Renal pelvis (tissue), 12 donors: Measurements from ENCODE around the gene ZMPSTE24. TPM values are rescaled to one million over a fixed set of nuclear protein-coding genes. Genes with fewer than 3 reads are reported as not detected.
"Not testable (repeated sequence)": the region's sequence is repeated elsewhere in the genome, so short reads cannot be mapped to it uniquely, and the experiment has no call there.

Experiments
- DNase-seq: peaks from one replicate; pipeline ENCODE4 v3.0.0-alpha.2; 2013
- long read RNA-seq, 16 experiments: transcript quantifications; one replicate each; lab custom pipeline, GENCODE V29; 2026
- polyA plus RNA-seq, 3 donors: library from polyadenylated mRNA; unstranded; fragments of 120-200 nt; gene quantifications; one replicate each; pipeline ENCODE4 v1.2.1, GENCODE V29; 2013; ENCODE audit not compliant: insufficient read length in 3 of 3

Gene ZMPSTE24
- 10 to 100 TPM; 48.5 to 56.5 (median 49.7) TPM for polyA plus RNA-seq
- long read RNA-seq, donor 1, transcript ZMPSTE24-203 (2 exons, 530 nt): minor isoform, 7 of 19 reads
- long read RNA-seq, donor 1, transcript ZMPSTE24-201 (10 exons, 3,108 nt): major isoform, 12 of 19 reads
- long read RNA-seq, donor 1, partial matches to known transcripts: 0 of 19 reads
- long read RNA-seq, donor 1, other reads (novel, unspliced or antisense): 0 of 19 reads
- long read RNA-seq, donor 2, transcript ZMPSTE24-201 (10 exons, 3,108 nt): major isoform, 12 of 14 reads
- long read RNA-seq, donor 2, partial matches to known transcripts: 0 of 14 reads
- long read RNA-seq, donor 2, other reads (novel, unspliced or antisense): 0 of 14 reads
- long read RNA-seq, donor 3, transcript ZMPSTE24-201 (10 exons, 3,108 nt): major isoform, 13 of 38 reads
- long read RNA-seq, donor 3, partial matches to known transcripts: 22 of 38 reads
- long read RNA-seq, donor 3, other reads (novel, unspliced or antisense): 0 of 38 reads
- long read RNA-seq, donor 4, transcript ZMPSTE24-201 (10 exons, 3,108 nt): major isoform, 12 of 15 reads
- long read RNA-seq, donor 4, partial matches to known transcripts: 0 of 15 reads
- long read RNA-seq, donor 4, other reads (novel, unspliced or antisense): 0 of 15 reads
- long read RNA-seq, donor 5, transcript ZMPSTE24-201 (10 exons, 3,108 nt): major isoform, 5 of 17 reads
- long read RNA-seq, donor 5, partial matches to known transcripts: 10 of 17 reads
- long read RNA-seq, donor 5, other reads (novel, unspliced or antisense): 0 of 17 reads
- long read RNA-seq, donor 6, transcript ZMPSTE24-203 (2 exons, 530 nt): minor isoform, 5 of 16 reads
- long read RNA-seq, donor 6, transcript ZMPSTE24-201 (10 exons, 3,108 nt): major isoform, 11 of 16 reads
- long read RNA-seq, donor 6, partial matches to known transcripts: 0 of 16 reads
- long read RNA-seq, donor 6, other reads (novel, unspliced or antisense): 0 of 16 reads
- long read RNA-seq, donor 7, transcript ZMPSTE24-203 (2 exons, 530 nt): minor isoform, 5 of 22 reads
- long read RNA-seq, donor 7, transcript ZMPSTE24-201 (10 exons, 3,108 nt): major isoform, 17 of 22 reads
- long read RNA-seq, donor 7, partial matches to known transcripts: 0 of 22 reads
- long read RNA-seq, donor 7, other reads (novel, unspliced or antisense): 0 of 22 reads
- long read RNA-seq, donor 8, partial matches to known transcripts: 0 of 6 reads
- long read RNA-seq, donor 8, other reads (novel, unspliced or antisense): 0 of 6 reads
- long read RNA-seq, donor 9, transcript ZMPSTE24-201 (10 exons, 3,108 nt): major isoform, 11 of 14 reads
- long read RNA-seq, donor 9, partial matches to known transcripts: 0 of 14 reads
- long read RNA-seq, donor 9, other reads (novel, unspliced or antisense): 0 of 14 reads
- long read RNA-seq, donor 10, transcript ZMPSTE24-201 (10 exons, 3,108 nt): major isoform, 13 of 26 reads
- long read RNA-seq, donor 10, partial matches to known transcripts: 11 of 26 reads
- long read RNA-seq, donor 10, other reads (novel, unspliced or antisense): 0 of 26 reads
- long read RNA-seq, donor 11, transcript ZMPSTE24-203 (2 exons, 530 nt): minor isoform, 5 of 16 reads
- long read RNA-seq, donor 11, transcript ZMPSTE24-201 (10 exons, 3,108 nt): major isoform, 11 of 16 reads
- long read RNA-seq, donor 11, partial matches to known transcripts: 0 of 16 reads
- long read RNA-seq, donor 11, other reads (novel, unspliced or antisense): 0 of 16 reads
- long read RNA-seq, donor 12, transcript ZMPSTE24-201 (10 exons, 3,108 nt): major isoform, 17 of 21 reads
- long read RNA-seq, donor 12, partial matches to known transcripts: 0 of 21 reads
- long read RNA-seq, donor 12, other reads (novel, unspliced or antisense): 0 of 21 reads
- long read RNA-seq, donor 13, transcript ZMPSTE24-201 (10 exons, 3,108 nt): major isoform, 9 of 12 reads
- long read RNA-seq, donor 13, partial matches to known transcripts: 0 of 12 reads
- long read RNA-seq, donor 13, other reads (novel, unspliced or antisense): 0 of 12 reads
- long read RNA-seq, donor 14: 0 reads
- long read RNA-seq, donor 15, transcript ZMPSTE24-201 (10 exons, 3,108 nt): major isoform, 14 of 18 reads
- long read RNA-seq, donor 15, partial matches to known transcripts: 0 of 18 reads
- long read RNA-seq, donor 15, other reads (novel, unspliced or antisense): 0 of 18 reads
- long read RNA-seq, donor 16, transcript ZMPSTE24-203 (2 exons, 530 nt): minor isoform, 5 of 35 reads
- long read RNA-seq, donor 16, transcript ZMPSTE24-201 (10 exons, 3,108 nt): major isoform, 10 of 35 reads
- long read RNA-seq, donor 16, partial matches to known transcripts: 20 of 35 reads
- long read RNA-seq, donor 16, other reads (novel, unspliced or antisense): 0 of 35 reads

DNA sequence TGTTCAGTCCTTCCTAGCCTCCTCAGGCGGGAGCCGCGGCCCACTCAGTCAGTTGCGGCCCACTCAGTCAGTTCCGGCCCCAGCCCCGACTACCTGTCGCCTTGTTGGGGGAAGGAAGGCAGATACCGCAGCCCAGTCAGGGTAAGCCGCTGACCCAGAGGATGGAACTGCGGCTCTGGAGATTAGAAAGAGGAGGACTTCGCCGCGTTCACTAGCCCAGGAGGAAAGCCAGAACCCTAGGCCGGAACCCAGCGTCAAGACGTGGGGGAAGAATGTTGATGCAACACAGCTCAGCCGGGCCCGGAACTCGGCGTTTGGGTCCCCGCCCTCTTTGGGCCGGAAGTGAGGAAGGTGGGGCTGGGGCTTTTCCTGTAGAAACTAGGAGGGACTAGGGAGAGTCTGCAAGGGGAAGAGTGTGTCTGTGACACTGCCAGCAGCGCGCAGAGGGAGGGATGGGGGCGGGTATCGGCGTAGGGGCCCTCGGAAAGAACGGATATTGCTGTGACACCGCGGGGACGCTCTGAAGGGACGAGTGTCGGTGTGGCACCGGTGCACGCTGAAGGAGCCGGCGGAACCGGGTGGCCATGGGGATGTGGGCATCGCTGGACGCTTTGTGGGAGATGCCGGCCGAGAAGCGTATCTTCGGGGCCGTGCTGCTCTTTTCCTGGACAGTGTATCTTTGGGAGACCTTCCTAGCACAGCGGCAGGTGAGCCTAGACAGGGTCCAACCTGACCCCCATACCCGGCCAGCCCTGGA, at the start of gene ZMPSTE24:
ZMPSTE24 (plus strand) TSS at position 549 of the 757 bp plus-strand sequence; CDS start at position 585, 36 bp downstream.
- peak; percentile 97 for DNase-seq

- DNase-seq: no peak
Observed at GRCh38 chr1:40210511-40211204, 47.4 kb upstream of the ZMPSTE24 start.

- no peak for DNase-seq
Observed at GRCh38 chr1:40218333-40218732, 39.7 kb upstream of the ZMPSTE24 start.

DNA sequence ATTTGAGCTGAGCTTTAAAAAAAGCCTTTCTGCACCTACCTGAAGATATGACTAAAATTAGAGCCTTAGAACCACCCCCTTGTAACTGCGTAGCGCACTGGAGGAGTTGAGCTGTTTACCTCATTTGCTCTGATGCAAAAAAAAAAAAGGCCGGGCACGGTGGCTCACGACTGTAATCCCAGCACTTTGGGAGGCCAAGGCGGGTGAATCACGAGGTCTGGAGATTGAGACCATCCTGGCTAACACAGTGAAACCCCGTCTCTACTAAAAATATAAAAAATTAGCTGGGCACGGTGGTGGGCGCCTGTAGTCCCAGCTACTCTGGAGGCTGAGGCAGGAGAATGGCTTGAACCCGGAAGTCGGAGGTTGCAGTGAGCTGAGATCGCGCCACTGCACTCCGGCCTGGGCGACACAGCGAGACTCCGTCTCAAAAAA, 36.5 kb upstream of the ZMPSTE24 start:
- not testable (repeated sequence) for DNase-seq

DNA sequence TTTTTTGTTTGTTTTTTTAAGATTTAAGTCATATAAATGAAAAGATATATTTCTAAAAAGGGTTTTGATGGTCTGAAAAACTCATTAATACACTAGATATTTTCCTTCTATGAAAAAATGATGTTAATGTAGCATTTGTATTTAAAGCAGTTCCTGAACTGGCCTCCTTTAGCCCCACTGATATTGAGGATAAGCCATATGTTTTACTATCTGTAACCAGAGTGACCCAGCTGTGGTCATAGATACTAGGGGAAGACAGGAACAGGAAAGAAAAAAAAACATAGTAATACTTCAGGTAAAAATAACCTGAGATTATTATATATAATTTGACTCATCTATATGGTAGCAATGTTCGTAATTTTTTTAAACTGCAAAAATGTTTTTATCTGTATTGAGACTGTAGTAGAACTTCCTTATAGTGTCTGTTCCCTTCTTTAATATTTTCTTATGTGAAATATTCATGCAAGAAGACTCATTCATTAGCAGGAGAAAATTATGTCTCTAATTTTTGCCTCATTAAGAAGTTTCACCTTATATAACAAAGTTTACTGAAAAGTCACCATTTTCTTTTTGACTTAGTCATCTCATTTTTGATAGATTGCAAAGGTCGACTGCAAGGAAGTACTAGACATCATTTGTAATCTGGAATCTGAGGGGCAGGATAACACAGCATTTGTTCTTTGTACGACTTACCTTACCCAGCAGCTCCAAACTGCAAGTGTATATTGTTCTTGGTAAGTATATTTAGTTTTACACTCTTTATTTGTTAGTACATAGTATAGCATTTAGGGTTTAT, 35.9 kb upstream of the ZMPSTE24 start:
- no peak for DNase-seq

DNA sequence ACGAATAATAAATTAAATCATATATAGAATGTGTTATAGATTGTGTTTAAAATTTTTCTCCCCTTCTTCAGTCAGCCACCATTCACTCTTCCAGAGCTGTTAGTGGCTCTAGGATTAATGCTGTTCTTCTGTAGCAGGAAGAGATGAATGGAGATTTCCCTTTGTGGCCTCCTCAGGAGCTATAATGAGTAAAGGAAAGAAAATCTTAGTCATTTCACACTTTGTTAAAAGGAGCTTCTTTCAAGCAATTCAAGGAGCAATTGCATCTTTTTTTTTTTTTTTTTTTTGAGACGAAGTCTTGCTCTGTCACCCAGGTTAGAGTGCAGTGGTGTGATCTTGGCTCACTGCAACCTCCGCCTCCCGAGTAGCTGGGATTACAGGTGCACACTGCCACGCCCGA, 34.0 kb upstream of the ZMPSTE24 start:
- DNase-seq: no peak

DNA sequence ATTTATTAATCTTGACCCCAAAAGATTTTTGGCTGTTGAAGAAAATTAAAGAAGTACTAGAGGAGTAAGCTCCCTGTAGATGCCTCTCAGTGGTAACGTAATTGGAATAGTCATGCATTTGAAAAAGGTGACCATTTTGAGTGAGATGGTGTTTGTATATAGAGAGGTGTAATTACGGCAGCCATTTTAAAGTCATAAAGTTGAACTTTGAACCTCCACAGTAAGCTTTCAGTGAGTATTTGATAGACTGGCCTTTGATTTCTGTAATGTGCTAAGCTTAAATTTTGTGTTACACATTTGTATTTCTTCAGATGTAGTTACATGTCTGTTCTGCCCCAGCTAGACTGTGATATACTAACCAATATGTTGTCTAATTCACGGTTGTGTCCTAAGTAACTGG, 31.8 kb upstream of the ZMPSTE24 start:
- DNase-seq: no peak

- DNase-seq: no peak
Observed at GRCh38 chr1:40232444-40232843, 25.6 kb upstream of the ZMPSTE24 start.

GRCh38 chr1:40239626-40240025, 18.4 kb upstream of the ZMPSTE24 start:
- DNase-seq: no peak

DNA sequence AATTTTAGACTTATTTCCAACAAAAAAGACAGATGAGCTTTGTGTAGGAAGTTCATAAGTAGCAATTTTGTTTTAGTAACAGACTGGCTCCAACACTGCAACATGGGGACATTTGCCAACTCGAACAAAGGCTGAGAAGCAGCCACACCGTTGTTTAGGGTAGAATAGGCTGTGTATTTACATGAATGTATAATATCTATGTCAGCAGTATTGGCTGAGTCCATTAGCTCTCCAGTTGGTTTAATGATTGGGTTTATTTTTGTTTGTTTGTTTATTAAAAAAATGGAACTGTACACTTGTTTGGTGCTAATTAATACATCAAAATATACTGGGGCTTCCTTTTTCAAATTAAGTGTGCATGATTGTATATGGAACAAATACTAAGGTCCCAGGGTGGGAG, 17.6 kb upstream of the ZMPSTE24 start:
- no peak for DNase-seq

- DNase-seq: no peak
Observed at GRCh38 chr1:40241362-40241761, 16.7 kb upstream of the ZMPSTE24 start.

DNA sequence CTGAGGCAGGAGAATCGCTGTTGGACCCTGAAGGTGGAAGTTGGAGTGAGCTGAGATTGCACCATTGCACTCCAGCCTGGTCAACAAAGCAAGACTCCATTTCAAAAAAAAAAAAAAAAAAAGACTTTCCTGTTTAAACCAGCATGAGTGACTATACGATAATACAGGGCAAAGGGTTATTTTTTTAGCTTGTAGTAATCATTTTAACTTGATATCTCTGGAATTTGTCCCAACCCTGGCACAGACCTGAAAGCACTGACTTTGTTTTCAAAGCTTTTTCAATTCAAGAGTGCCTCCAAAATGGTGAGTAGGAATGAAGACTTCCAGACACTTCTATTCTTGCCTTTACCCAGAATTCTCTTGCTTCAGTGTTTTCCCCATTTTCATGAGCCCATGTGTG, 14.7 kb upstream of the ZMPSTE24 start:
- no peak for DNase-seq

- DNase-seq: no peak
Observed at GRCh38 chr1:40244138-40244744, 13.8 kb upstream of the ZMPSTE24 start.

- no peak for DNase-seq
Observed at GRCh38 chr1:40245686-40246085, 12.3 kb upstream of the ZMPSTE24 start.

- DNase-seq: no peak
Observed at GRCh38 chr1:40247655-40248054, 10.4 kb upstream of the ZMPSTE24 start, which contains the start of gene TMCO2. Gene TMCO2 (plus strand): TSS chr1:40247937. CDS start chr1:40247994, 57 bp downstream.

DNA sequence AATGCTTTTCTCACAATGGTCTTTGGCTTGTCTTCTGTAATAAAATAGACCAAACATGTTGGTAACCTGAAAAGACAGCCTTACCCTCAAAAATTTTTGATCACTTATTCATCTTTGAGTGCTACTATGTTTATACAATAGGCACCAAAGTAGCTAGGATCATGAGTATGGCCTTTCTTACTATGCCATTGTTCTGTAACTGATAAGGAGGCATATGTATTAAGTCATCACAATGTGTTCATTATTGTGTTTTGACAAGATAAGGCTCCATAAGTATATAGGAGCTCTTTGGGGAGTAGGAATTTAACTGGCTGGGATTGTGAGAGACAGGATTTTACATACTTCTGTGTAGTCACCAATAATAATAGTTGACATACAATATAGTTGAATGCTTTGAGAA, 9.6 kb upstream of the ZMPSTE24 start:
- DNase-seq: no peak

DNA sequence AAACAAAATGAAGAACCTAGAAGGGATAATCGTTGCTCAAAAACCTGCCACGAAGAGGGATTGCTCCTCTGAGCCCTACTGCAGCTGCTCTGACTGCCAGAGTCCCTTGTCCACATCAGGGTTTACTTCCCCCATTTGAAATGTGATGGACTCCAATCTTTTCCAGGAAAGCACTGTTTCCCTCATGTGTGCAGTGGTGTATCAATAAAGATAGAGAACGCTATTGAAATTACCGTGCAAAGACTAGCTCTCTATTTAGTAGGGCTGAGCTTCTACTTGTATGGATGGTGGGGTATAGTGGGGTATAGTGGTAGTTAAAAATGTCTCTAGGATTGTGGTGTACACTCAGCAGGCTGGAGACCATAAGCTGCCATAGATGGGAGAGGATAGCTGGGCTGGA, 6.6 kb upstream of the ZMPSTE24 start:
- DNase-seq: no peak
